Astrocyte of the cerebellum (primary cell): ENCODE measurements around the gene ESPNL.

ENCODE experiments used
- DNase-seq: peaks from one replicate; pipeline ENCODE4 v3.0.0-alpha.2; 2011; ENCODE audit warnings: low read depth
- H3K4me3 ChIP-seq: 2 replicates; pipeline ENCODE4 v1.5.1; 2011; ENCODE audit warnings: mild to moderate bottlenecking, low read depth, low read length, moderate library complexity
- in situ Hi-C: cut with HindIII; loops from 2 replicates; pipeline ENCODE4 v1.10.0; 2017; ENCODE audit warnings: low sequenced_read_pairs
- TF ChIP-seq, protein P1 (sequence below): IDR thresholded peaks from 2 replicates; pipeline ENCODE4 v1.5.1; 2012; ENCODE audit warnings: low read length, low read depth, moderate library complexity, mild to moderate bottlenecking; ENCODE audit errors: missing control alignments

ESPNL gene

DNA sequence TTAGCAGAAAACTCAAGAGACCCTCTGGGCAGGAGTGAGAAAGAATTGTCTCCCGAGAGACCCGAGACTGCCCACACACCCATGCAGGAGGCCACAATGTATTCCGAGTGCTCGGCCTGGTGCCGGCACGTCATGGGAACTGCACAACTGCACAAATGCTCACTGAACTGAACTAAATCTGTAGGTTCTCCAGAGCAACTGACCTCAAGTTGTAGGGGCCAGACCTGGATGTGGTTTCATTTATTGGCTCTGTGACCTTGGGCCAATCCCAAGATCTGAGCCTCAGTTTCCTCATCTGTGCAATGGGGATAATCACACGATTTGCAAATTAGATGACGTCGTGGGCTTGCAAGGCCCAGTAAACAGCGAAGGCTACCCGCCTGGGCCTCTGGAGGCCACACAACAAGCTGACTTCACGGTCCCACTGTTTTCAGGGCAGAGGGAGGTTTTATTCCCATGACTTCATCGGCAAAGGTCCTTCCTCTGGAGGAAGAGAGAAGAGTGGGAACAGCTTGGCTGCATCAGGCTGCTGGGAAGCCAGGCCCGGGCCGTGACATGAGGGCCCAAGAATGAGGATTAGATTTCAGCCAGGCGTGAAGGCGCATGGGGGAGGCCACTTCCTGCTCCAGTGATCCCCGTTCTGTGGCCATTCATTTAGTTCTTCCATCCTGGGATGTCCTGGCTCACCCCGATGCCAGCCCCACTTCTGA is 55.1 kb downstream of the ESPNL start:
- in situ Hi-C loops = no loop called here
- DNase-seq = no peak

DNA sequence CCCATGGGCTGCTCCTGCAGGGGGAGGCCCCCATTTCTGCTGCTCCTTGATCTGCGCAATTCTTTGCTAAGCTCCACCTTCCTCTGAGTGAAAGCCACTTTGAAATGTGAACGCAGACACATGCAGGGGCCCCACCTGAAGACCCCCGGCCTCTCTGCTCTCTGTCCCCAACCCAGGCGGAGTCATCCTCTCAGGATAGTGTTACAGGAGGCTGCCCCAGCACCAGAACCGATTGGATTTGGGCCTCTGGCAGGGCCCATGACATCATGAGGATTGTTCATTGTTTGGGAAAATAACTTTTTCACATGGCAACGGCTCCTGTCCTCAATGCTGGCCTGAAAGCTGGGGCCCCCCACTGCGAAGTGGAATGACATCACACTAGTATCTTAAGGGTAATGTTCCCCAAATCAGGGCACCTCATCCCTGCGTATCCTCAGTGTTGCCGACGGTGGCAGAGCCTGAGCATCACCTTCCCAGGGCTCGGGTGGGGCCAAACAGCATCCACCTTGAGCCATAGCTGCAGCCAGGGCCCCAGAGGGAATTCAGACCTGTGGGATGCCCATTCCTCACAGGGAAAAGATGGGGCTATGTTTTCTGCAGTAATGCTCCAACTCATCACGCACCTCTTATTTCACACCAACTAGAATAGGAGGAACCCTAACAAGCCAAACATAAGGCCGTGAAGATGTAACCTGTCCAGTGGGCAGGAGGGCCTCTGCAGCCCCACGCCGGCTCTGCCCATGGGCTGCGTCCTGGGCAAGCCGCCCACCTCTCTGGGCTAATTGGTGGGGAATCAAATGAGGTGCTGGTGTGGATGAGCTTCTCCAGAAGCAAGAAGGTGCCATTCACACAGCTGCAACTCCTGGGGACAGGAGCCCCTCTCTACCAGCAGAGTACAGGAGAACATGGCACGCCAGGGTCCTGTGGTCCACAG is 55.9 kb downstream of the ESPNL start:
- H3K4me3 ChIP-seq = no peak overlapping the region
- DNase-seq = no peak
- in situ Hi-C loops = no loop called here
- TF ChIP-seq, protein P1, sequence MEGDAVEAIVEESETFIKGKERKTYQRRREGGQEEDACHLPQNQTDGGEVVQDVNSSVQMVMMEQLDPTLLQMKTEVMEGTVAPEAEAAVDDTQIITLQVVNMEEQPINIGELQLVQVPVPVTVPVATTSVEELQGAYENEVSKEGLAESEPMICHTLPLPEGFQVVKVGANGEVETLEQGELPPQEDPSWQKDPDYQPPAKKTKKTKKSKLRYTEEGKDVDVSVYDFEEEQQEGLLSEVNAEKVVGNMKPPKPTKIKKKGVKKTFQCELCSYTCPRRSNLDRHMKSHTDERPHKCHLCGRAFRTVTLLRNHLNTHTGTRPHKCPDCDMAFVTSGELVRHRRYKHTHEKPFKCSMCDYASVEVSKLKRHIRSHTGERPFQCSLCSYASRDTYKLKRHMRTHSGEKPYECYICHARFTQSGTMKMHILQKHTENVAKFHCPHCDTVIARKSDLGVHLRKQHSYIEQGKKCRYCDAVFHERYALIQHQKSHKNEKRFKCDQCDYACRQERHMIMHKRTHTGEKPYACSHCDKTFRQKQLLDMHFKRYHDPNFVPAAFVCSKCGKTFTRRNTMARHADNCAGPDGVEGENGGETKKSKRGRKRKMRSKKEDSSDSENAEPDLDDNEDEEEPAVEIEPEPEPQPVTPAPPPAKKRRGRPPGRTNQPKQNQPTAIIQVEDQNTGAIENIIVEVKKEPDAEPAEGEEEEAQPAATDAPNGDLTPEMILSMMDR = no peak

More for the DNA sequence above, 55.1 kb downstream of the ESPNL start:
- H3K4me3 ChIP-seq = no peak overlapping the region
- TF ChIP-seq, protein P1 = no peak

DNA sequence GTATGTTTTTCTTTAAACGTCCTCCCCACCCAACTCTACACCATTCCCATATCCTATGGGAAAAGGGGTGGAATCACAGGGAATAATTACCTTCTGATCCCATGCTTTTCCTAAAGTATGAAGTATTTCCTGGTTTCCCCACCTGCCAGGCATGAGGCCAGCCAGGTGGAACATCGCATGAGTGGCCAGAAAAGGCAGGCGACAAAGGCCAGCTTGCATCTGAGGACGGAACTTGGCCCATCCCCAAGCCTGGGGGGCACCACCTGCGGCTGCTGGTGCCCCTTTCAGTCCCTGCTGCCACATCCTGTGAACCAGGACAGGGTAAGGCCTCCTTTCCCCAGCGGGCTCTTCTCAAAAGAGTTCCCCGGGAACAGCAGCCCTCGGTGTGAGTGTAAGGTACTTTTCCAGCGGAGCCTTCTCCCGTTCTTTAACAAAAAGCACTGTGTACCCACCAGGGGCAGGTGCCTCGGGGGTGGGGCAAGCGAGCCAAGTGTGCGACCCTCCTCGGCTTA is 57.4 kb downstream of the ESPNL start:
- in situ Hi-C loops = no loop called here
- DNase-seq = no peak
- TF ChIP-seq, protein P1 = no peak
- no peak overlapping the region for H3K4me3 ChIP-seq

DNA sequence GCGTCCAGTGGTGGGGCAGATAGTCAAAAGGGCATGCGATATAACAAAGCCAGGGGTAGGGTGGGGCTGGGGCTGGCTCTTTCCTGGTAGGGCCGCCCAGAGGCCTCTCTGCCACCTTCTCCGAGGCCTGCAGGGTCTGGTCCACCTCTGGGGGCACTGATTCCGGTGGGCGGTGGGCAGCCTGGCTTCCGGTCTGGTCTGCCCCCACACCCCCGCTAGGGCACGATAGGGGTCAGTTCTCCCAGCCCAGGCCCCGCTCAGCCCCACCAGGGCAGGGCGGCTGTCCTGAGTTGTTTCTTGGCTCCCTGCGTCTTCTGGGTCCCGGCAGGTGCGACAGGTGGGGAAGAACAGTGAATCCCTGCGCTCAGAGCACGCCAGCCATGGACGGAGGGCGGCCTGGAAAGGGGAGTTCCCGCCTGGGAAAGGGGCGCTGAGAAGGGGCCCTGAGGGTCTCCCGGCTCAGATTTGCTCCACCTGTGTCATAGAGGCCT is 57.9 kb downstream of the ESPNL start:
- H3K4me3 ChIP-seq = no peak overlapping the region
- in situ Hi-C loops = no loop called here
- no peak for DNase-seq
- TF ChIP-seq, protein P1 = no peak

DNA sequence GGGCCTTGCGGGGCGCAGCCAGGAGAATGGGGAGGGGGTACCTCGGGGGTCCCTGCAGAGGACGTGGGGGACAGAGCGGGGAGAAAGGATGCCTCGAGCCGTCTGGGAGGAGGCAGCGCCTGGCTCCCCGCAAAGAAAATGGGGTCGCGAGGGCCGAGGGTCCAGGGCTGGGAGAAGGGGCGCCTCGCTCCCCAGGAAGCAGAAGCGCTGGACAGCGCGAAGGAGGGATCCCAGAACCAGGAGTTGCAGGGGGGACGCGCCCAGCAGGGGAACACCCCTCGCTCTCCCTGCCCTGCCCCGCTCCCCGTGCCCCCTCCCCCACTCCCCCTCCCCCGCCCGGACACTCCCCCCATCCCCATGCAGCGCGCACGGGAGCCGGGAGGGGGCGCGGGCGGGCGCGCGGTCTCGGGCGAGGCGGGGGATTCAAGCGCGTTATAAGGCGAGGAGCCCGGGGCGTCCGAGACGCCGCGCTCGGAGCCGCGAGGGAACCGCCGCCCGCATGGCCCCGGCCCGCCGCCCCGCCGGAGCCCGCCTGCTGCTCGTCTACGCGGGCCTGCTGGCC is 58.5 kb downstream of the ESPNL start, which contains the start of gene ERFE:
Gene ERFE (plus strand): TSS at position 462 of the 562 bp plus-strand sequence. CDS start 38 bp downstream, at position 500.
- in situ Hi-C loops = no loop called here
- TF ChIP-seq, protein P1 = peak; percentile 30
- no peak for DNase-seq
- peak within 1 kb of the TSS; percentile 20 for H3K4me3 ChIP-seq

DNA sequence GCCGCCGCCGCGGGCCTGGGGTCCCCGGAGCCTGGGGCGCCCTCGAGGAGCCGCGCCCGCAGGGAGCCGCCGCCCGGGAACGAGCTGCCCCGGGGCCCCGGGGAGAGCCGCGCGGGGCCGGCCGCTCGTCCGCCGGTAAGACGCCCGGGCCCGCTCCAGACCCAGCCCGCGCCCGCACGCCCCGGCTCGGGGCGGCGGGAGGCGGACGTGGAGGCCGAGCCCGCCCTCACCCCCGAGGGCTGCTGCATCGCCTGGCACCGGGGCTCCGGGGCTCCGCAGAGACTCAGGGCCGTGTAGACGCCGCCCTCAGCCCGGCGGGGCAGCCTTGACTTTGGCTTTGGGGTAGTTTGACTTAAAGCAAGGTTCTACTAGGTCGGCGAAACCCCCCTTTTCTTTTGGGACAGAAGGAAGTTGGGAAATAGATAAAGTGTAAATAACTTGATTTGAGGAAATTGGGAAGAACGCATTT is 59.0 kb downstream of the ESPNL start:
- H3K4me3 ChIP-seq = peak overlapping the region; percentile 20
- DNase-seq = no peak
- in situ Hi-C loops = no loop called here
- TF ChIP-seq, protein P1 = no peak
